Measurements from ENCODE around the gene ERCC1. TPM values are rescaled to one million over a fixed set of nuclear protein-coding genes. Genes with fewer than 3 reads are reported as not detected.

The ERCC1 gene
- total RNA-seq, 1 donor from 2014 or later = 71.6 TPM

DNA sequence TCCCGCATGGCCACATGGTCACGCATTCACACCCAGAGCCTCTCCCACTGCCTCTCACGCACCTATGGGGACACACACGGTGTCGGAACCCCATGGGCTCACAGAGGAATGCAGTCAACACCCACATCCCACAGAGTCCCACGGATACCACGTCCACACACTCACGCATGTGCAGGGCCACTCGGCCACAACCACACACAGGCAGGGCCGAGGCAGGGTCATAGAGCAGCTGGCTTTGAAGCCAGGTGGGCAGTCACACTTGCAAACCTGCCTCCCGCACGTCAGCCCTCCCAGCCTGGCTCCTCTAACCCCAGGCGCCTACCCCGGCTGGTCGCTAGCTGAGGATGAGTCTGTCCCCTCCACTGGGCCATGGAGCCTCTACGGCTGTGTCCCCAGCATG, 61.4 kb downstream of the ERCC1 start:
- TF ChIP-seq, protein P1, sequence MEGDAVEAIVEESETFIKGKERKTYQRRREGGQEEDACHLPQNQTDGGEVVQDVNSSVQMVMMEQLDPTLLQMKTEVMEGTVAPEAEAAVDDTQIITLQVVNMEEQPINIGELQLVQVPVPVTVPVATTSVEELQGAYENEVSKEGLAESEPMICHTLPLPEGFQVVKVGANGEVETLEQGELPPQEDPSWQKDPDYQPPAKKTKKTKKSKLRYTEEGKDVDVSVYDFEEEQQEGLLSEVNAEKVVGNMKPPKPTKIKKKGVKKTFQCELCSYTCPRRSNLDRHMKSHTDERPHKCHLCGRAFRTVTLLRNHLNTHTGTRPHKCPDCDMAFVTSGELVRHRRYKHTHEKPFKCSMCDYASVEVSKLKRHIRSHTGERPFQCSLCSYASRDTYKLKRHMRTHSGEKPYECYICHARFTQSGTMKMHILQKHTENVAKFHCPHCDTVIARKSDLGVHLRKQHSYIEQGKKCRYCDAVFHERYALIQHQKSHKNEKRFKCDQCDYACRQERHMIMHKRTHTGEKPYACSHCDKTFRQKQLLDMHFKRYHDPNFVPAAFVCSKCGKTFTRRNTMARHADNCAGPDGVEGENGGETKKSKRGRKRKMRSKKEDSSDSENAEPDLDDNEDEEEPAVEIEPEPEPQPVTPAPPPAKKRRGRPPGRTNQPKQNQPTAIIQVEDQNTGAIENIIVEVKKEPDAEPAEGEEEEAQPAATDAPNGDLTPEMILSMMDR (conservative IDR thresholded peaks at IDR 0.05; ENCODE audit: low read depth, low read length) = no peak
- H3K4me3 ChIP-seq (ENCODE audit: low read depth, low read length) = no peak overlapping the region
- DNase-seq (ENCODE audit: low read depth) = no peak

DNA sequence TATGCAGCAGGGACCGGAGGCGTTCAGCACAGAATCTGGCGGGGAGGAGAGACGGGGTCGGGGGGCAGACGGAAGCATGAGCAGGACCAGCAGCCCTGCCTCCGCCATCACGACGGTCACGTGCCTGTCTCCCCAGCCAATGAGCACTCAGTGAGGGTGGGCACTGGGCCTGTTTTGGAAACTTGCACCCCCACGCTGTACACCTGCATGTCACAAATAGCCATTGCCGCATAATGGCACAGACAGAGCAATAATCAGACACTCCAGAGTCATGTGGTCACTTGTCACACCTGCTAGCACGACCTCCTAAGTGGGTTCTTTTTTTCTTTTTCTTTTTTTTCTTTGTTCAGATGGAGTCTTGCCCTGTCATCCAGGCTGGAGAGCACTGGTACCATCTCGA, 62.1 kb downstream of the ERCC1 start:
- H3K4me3 ChIP-seq (ENCODE audit: low read depth, low read length) = no peak overlapping the region
- TF ChIP-seq, protein P1 (conservative IDR thresholded peaks at IDR 0.05; ENCODE audit: low read depth, low read length) = no peak
- no peak for DNase-seq (ENCODE audit: low read depth)

DNA sequence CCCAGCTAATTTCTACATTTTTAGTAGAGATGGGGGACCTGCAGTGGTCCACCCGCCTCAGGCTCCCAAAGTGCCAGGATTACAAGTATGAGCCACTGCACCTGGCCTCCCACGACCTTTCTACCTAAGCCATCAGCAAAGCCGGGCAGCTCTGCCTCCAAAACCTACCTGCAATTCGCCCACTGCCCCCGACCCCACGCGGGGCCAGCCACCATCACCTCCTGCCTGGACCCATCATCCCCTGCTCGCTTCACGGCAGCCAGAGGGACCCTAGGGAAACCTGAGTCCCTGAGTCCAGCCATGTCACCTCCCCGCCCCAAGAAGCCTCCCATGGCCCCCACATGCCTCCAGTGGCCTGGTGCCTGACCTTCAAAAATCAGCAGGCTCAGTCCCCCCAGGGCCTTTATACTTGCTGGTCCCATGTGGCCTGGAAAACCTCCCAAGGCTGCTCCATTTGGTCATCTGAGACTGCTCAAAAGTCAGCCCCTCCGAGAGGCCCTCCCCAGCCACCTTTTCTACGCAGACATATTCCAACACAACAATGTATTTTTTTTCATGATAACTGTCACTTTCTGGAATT, 65.4 kb downstream of the ERCC1 start:
- TF ChIP-seq, protein P1 (conservative IDR thresholded peaks at IDR 0.05; ENCODE audit: low read depth, low read length) = no peak
- no peak for DNase-seq (ENCODE audit: low read depth)

DNA sequence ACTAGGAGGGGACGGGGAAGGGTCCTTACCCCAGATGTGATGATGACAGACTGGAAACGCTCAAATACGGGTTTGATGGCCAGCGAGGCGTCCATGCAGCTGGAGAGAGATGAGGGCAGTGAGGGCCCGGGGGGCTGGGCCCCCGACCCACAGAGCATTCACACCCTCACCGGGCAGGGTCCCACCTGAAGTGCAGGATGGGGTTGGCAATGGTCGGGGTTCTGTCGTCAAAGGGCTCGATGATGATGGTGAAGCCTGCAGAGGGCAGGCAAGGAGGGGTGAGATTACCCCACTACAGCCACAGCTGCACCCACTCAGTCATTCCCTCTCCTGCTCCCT, 66.3 kb downstream of the ERCC1 start:
- TF ChIP-seq, protein P1 (conservative IDR thresholded peaks at IDR 0.05; ENCODE audit: low read depth, low read length) = no peak
- no peak for DNase-seq (ENCODE audit: low read depth)

More for the DNA sequence above, 65.4 kb downstream of the ERCC1 start:
- H3K4me3 ChIP-seq (ENCODE audit: low read depth, low read length) = no peak overlapping the region

More for the DNA sequence above, 66.3 kb downstream of the ERCC1 start:
- no peak overlapping the region for H3K4me3 ChIP-seq (ENCODE audit: low read depth, low read length)

Other genes with a start within 250 kb of the ERCC1 start
- gene TRAPPC6A, start 245.7 kb downstream of the ERCC1 start, total RNA-seq = 9.5 and 16.5 TPM in 2 replicates
- 5.4 and 11.5 TPM in 2 replicates for gene BLOC1S3, start 245.1 kb downstream of the ERCC1 start, total RNA-seq
- gene EXOC3L2, start 178.5 kb downstream of the ERCC1 start, total RNA-seq = 0.12 TPM in 1 of 2 replicates, not detected in the other
- gene MARK4, start 172.6 kb downstream of the ERCC1 start, total RNA-seq = 12.6 and 15.0 TPM in 2 replicates
- not detected in 2 replicates for gene CKM, start 101.0 kb downstream of the ERCC1 start, total RNA-seq
- gene KLC3, start 83.2 kb downstream of the ERCC1 start, total RNA-seq = 4.0 and 7.8 TPM in 2 replicates
- gene ERCC2, start 53.3 kb downstream of the ERCC1 start, total RNA-seq = 32.2 and 34.8 TPM in 2 replicates
- 15.2 and 16.8 TPM in 2 replicates for gene PPP1R13L, start 18.8 kb downstream of the ERCC1 start, total RNA-seq
- 14.5 and 30.7 TPM in 2 replicates for gene POLR1G, start 17.3 kb downstream of the ERCC1 start, total RNA-seq
- 0.65 and 3.4 TPM in 2 replicates for gene FOSB, start 44.1 kb upstream of the ERCC1 start, total RNA-seq
- 6.9 and 9.7 TPM in 2 replicates for gene RTN2, start 73.1 kb upstream of the ERCC1 start, total RNA-seq
- 0.17 TPM in 1 of 2 replicates, not detected in the other for gene PPM1N, start 74.5 kb upstream of the ERCC1 start, total RNA-seq
- gene VASP, start 83.6 kb upstream of the ERCC1 start, total RNA-seq = 106 and 146 TPM in 2 replicates
- gene OPA3, start 160.9 kb upstream of the ERCC1 start, total RNA-seq = 10.1 and 12.6 TPM in 2 replicates
- not detected in 2 replicates for gene GPR4, start 178.3 kb upstream of the ERCC1 start, total RNA-seq
- 17.7 and 33.6 TPM in 2 replicates for gene EML2, start 215.5 kb upstream of the ERCC1 start, total RNA-seq
- gene GIPR, start 244.3 kb upstream of the ERCC1 start, total RNA-seq = 0.22 and 0.86 TPM in 2 replicates